NCI-H446 treated with DMSO at 0.1 percent for 48 hours (cell line): Measurements from ENCODE around the gene EXO1.
"Not testable (repeated sequence)": the region's sequence is repeated elsewhere in the genome, so short reads cannot be mapped to it uniquely, and the experiment has no call there.

Source experiments
- DNase-seq: peaks from one replicate; lab custom pipeline; 2025; lab: John Stamatoyannopoulos, UW

EXO1 gene

DNA sequence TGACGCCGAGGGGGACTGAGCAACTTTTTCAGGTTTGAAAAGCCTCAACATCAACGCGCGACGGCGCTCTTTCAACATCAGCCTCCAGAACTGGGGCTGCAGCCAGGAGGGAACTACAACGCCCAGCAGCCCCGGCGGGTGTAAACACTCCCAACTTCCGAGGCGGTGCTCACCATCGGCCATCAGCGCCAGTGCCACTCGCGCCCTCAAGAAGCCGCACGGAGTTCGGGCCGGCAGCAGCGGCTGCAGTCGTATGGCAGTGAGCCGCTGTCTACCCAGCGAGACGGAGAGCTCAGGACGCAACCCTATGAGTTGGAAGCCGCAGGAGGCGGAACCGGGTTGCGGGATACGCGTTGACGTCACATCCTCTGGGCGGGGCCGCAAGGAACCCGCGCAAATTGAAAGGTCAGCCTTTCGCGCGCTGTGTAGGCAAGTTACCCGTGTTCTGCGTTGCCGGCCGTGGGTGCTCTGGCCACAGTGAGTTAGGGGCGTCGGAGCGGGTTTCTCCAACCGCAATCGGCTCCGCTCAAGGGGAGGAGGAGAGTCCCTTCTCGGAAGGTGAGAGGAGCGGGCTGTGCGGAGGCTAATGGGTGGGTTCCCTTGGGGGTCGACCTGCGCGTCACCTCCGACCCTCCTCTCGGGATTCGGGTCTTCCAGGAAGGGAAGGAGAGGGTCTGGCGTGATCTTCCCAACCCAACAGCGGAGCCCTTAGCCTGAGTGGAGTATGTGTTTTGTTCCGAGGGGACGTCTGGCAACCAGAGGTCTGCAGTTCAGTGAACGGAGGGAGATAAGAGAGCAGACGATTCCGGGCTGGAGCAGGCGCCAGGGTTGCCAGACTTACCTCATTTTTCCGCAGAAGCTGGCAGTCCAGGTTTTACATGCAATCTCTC lies at the start of gene EXO1:
EXO1 (plus strand) TSS at position 409 of the 890 bp plus-strand sequence. CDS start 2,222 bp downstream, outside the sequence.
- DNase-seq: peak; percentile 94

GRCh38 chr1:241799416-241799815 lies 48.6 kb upstream of the EXO1 start:
- no peak for DNase-seq

DNA sequence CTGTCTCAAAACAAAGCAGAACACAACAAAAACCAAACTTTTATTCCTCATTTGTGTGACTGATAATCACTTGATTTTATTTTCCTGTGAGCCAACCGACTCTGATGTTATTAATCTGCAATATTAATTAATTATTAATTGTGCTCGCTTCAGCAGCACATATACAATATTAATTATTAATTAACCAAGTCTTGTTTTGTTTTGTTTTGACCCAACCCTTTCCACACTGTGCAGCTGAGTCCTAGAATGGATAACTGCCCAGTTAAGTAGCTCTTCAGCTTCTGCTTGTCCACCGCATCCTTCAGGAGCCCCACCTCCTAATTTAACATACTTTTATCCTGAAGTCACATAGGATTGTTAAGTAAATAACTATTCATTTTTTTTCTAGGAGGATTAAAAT lies 47.4 kb upstream of the EXO1 start:
- no peak for DNase-seq

GRCh38 chr1:241802863-241803262 lies 45.1 kb upstream of the EXO1 start:
- no peak for DNase-seq

GRCh38 chr1:241804706-241805105 lies 43.3 kb upstream of the EXO1 start:
- DNase-seq: not testable (repeated sequence)

DNA sequence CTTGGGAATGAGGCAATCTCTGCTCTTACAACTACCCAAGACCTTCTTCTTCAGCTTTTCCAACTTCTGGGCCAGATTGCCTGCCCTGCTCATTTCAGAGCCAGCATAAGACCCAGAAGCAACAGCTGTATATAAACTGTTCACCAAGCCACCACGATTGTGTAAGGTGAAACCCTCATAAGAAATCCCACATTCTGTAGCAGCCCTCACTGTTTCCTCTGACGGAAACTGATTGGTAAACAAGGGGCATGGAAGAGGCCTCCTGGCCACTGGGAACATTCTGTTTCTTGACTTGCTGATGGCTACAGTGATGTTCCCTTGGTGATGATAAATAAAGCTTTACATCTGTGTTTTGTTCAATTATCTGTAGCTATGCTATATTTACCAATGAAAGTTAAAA lies 39.7 kb upstream of the EXO1 start:
- no peak for DNase-seq

- no peak for DNase-seq
These were observed 37.1 kb upstream of the EXO1 start for GRCh38 chr1:241810769-241811405.

- DNase-seq: no peak
These were observed 34.2 kb upstream of the EXO1 start for GRCh38 chr1:241813768-241814320.

DNA sequence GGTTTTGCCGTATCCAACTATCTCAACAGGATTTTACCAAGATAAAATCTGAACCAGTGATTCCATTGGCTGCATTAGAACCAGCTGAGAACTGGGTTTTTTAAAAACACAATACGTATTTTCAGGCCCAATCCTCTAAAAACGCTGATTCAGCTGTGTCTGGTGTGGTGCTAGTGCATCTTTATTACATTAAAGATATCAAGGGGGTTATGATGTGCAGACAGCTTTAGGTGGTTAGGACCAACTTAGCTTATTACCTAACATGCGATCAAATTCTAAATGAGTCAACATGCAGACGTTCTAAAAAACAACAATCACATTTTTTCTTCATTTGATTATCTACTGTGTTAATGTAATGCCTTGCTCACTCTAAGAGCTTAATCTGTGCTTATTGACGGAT lies 32.0 kb upstream of the EXO1 start:
- DNase-seq: no peak

GRCh38 chr1:241817331-241817792 lies 30.6 kb upstream of the EXO1 start:
- DNase-seq: no peak

GRCh38 chr1:241817956-241818612 lies 29.9 kb upstream of the EXO1 start:
- no peak for DNase-seq

DNA sequence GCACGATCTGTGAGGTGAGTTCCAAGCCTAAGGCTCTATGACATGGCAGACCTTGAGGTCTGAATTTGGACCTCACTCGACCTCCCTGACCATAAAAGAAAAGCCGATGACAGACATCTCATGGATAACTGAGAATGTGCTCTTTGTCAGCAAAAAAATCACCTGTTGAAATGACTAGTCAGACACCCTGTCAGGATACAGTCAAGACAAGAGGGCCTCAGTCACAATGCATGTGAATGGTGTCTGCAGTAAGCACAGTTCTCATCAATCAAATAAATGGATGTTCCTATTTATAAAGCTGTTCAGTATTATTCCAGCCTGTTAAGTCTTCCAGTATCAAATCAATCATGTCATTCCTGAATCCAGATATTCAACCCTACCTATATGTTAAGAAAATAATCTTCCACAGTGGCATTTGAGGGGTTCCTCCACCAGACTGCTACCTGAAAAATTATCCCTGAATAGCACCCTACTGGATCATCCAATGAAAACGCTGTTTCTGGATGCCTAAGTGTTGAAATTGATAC lies 28.6 kb upstream of the EXO1 start:
- DNase-seq: no peak

DNA sequence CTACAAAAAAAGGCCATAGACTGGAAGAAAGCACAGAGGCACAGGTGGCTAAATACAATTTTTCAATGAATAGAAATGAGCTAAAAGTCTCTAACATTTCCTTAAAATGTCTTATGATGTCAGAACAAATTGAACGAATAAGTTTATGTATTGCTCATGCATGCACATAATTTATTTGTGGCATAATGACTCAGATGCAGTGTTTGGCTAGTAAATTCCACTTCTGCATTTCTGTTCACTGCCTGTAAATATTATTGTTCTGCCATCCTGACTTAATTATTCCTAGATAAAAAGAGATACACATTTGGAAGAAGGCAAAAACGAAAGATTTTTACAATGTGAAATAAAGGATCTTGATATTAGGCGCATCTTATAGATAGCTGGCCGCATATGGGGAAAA lies 26.6 kb upstream of the EXO1 start:
- DNase-seq: no peak

DNA sequence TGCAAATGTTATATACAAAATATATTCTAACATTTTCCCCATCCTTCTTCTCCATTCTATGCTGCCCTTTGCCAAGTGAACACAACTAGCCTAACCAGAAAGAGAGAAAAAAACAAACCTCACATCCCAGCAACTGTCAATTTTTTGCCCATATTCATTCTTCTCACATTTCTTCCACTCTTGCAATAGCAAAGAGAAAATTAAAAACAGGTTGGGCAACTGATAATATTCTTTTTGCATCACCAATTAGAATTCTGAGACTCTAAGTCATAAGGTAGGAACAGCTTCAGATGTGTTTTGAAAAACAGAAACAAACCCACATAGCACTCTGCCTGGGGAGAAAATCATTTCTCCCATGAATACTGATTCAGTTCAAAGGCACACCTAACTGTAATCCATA lies 25.2 kb upstream of the EXO1 start:
- DNase-seq: no peak

GRCh38 chr1:241823925-241824324 lies 24.1 kb upstream of the EXO1 start:
- DNase-seq: no peak

GRCh38 chr1:241825581-241825980 lies 22.4 kb upstream of the EXO1 start:
- DNase-seq: no peak

- not testable (repeated sequence) for DNase-seq
These were observed 21.4 kb upstream of the EXO1 start for GRCh38 chr1:241826613-241827012.

- DNase-seq: no peak
These were observed 20.7 kb upstream of the EXO1 start for GRCh38 chr1:241827264-241827663.

DNA sequence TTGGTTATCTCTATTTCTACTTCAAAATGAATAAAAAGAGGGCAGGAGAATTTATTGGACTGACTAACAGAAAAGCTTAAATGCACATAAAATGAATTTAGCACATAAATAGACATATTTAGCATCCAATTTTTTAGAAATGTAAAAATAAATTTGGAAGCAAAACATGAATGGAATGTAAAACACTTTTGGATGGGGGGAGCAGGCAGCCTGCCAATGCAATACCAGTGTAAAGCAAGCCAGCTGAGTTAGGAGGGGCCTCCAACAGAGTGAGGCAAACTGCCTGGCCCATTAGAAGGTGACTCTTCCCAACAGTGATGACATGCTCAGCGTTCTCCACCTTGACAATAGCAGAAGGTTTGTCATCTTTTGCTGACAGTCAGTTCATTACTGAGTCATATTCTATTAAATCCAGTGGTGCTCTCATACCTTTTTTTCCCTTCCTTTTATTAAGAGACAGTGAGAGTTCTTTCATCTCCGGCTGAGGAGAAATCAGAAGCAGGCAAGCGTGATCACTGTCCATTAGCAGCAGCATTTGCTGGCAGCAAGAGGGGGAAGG lies 19.5 kb upstream of the EXO1 start:
- no peak for DNase-seq

GRCh38 chr1:241829468-241829867 lies 18.5 kb upstream of the EXO1 start:
- DNase-seq: no peak

DNA sequence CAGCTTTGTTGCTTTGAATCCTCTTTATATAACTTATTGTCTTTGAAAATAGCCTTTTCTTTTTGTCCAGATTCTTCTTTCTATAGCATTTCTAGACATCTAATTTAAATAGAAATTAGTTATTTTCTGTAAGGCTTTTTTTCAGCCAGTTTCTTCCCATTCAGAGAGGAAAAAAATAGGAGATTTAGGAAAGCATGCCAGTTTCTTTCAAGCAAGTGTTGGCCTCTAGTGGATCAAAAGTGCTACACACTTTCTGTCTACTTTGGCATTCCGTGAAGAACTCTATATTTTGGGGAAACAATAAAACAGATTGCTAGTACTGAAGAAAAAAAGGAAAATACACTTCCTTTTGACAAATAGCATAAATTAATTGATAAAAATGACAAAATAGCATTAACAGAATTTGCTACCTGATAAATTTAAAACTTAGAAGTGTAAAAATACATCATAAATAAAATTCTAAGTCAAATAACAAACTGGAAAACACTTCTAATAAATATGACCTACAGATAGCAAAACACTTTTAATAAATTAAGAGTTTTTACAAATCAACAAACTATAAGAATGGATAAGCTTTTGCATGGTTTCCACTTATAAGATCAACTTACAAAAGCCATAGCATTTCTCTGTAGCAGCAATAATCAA lies 13.1 kb upstream of the EXO1 start:
- DNase-seq: peak; percentile 19
